Measurements from ENCODE around the gene CRISPLD2.
"Not testable (repeated sequence)": the region's sequence is repeated elsewhere in the genome, so short reads cannot be mapped to it uniquely, and the experiment has no call there.

CRISPLD2 gene

GRCh38 chr16:84843149-84844048 lies 23.6 kb downstream of the CRISPLD2 start:
- FAIRE-seq = no peak

DNA sequence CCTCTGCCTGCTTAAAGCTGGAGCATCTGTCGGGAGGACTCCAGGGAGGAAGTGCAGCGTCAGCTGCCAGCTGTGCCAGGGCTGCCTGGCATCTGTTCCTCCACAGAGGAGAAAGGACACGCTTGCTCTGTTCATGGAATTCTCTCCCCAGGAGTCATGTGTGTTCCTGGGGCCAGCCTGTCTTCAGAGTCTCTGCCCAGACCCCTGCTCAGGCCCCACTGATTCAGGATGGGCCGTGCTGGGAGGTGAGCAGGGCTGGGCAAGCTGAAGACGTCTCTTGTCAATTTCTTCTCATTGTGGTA lies 24.2 kb downstream of the CRISPLD2 start:
- no peak for FAIRE-seq

DNA sequence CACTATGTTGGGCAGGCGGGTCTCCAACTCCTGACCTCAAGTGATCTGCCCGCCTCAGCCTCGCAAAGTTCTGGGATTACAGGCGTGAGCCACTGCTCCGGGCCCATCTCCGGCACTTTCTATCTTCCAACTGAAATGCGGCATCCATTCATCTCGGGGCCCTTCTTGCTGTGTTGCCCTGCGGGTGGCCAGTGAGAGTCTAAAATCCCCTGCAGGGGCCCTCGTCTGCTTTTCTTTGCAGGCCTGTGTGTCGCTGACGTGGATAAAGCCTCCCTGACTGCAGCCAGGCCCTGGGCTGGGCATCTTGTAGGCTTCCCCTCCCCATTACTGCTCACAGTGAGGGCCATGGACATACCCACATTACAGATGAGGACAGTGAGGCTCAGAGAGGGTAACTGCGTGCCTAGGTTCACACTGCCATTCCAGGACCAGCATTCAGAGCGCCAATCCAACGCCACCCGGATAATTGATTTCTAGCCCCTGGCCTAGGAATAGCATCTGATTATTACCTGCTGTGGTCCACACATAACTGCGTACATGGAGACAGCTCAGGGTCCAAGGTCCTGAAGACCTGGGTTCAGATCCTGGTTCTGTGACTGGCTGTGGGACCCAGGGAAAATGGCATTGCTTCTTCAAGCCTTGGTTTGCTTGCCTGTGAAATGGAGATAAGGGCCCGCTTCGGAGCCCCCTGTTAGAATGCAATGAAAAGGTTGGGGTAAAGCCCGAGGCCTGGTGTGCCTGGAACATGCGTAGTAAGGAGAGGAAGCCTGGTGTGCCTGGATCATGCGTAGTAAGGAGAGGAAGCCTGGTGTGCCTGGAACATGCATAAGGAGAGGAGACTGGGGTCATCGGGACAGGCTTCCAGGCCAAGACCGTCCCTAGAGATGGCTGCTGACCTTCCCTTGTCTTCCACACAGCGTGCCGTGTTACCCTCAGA lies 25.0 kb downstream of the CRISPLD2 start:
- FAIRE-seq = no peak

DNA sequence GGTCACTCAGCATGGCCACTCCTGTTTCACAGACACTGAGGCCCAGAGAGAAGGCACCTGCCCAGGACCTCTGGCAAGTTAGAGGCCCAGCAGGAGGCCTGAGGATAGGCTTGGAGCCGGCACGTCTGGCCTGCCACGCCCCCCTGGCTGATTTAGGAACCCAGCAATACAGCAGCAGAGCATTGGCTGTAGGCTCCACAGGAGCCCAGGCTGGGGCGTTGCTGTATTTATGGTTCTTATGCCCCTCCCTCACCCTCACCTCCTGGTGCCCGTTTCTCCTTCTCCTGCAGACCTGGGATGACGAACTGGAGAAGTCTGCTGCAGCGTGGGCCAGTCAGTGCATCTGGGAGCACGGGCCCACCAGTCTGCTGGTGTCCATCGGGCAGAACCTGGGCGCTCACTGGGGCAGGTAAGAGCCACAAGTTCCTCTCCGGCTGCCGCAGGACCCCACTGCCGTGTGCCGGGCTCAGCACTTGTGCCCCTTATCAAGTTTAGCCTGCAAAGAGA lies 25.8 kb downstream of the CRISPLD2 start:
- no peak for FAIRE-seq

DNA sequence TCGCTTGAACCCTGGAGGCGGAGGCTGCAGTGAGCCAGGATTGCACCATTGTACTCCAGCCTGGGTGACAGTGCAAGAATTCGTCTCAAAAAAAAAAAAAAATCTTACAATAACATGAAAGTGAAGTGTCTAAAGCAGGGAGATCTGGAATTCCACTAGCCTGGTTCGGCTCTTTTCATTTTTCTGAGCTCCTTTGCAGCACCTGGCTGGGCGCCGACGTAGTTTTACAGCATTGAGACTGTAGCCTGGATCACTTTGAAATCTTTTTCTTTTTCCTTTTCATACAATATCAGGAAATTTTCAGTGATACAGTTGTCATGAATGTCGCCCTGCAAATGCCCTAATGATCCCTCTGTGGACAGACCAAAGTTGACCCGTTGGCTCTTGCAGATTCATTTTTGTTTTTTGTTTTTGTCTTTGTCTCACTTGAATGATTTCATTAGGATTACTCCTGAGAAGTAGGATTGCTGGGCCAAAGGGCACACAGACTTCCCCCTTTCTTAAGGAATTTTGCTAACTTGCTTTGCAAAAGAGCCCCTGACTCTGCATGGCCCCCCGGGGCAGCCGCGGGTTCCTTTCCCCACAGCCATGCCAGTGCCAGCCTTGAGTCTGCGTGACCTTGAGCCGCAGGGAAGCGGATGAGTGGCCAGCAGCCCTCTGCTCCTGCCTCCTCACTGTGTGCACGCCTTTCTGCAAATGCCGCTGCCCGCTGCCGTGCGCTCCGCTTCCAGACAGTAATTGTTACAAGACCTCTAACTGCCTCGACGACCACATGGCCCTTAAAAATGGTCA lies 28.0 kb downstream of the CRISPLD2 start:
- FAIRE-seq = no peak

- no peak for FAIRE-seq
Measured at GRCh38 chr16:84848986-84849634, 29.3 kb downstream of the CRISPLD2 start.

DNA sequence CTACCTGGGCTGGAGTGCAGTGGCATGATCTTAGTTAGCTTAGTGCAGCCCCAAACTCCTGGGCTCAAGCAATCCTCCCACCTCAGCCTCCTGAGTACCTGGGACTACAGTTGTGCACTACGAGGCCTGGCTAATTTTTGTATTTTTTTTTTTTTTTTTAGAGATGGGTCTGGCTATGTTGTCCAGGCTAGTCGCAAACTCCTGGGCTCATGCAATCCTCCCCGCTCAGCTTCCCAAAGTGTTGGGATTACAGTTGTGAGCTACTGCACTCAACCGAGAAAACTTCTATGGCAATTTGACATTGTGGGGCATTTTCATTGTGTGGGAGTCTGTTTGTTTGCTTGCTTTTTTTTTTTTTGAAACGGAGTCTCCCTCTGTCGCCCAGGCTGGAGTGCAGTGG lies 30.0 kb downstream of the CRISPLD2 start:
- no peak for FAIRE-seq

GRCh38 chr16:84850714-84851113 lies 30.9 kb downstream of the CRISPLD2 start:
- no peak for FAIRE-seq

DNA sequence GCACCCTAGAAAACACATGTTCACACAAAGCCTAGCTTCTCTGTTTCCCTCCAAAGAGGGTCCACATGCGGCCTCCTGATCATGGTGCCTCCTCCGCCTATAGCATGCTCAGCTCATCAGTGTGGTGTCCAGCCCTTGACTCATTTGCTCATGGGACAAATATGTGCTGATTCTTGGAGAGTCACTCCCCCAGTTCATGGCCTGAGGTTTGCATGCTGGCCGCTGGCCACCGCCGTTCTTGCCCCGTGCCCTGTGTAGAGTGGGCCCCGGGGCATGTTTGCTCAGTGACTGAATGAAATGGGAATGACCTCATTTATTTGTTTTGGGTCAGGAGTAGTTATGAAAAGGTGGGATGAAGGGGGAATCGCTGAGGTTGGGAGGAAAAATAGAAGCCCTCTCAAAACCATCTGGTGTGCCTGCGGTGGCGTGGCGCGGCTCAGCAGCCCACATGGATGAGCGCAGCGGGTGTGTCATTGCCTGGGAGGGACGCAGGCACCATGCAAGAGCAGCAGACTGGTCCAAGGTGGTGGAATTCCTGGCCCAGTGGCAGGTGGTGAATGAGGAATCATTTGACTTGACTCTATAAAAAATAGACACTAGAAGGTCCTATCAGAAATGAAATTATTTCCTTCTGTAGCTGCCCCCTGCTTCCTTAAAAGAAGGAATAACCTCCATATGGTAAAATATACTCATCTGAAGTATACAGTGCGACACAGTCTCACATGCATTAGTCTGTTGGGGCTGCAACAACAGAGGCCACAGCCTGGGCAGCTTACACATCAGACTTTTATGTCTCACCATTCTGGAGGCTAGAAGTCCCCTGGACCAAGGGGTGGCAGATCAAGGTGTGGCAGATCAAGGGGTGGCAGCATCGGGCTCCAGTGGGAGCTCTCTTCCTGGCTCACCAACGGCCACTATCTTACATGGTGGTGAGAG lies 31.7 kb downstream of the CRISPLD2 start:
- no peak for FAIRE-seq

DNA sequence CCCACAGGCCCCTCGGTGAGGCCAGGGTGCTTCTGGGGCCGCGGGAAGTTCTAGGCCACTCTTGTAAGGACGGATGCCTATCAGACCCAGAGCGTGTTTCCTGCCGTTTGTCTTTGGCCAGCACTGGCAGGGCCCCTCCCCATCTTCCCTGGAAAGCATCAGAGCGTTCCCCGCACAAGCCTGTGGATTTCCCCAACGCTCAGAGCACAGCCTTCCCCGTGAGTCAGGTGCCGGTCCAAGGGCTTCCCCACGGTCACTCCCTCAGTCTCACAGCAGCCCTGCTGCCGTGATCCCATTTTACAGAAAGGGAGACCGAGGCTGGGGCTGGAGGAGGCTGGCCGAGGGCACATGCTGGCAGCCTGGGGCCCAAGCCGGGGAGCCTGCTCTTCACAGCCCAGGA lies 33.7 kb downstream of the CRISPLD2 start:
- FAIRE-seq = no peak

DNA sequence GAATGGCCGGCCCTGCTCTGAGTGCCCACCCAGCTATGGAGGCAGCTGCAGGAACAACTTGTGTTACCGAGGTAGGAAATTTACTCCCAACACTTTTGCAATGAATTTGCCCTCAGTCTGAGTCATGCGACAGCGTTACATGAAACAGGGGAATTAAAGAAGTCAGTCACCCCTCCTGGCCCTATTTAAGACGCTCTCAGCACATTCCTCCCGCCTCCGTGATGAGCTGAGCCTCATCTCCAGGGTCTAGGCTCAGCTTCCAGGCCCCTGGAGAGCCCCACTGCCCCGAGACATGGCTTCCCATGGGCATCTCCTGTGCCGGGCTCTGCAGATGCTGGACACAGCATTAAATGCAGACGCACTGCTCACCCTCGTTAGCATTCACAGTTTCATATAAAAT lies 35.0 kb downstream of the CRISPLD2 start:
- FAIRE-seq = no peak

- not testable (repeated sequence) for FAIRE-seq
Measured at GRCh38 chr16:84855435-84856202, 35.8 kb downstream of the CRISPLD2 start.

GRCh38 chr16:84856203-84856581 lies 36.4 kb downstream of the CRISPLD2 start:
- not testable (repeated sequence) for FAIRE-seq

- not testable (repeated sequence) for FAIRE-seq
Measured at GRCh38 chr16:84856811-84857210, 37.0 kb downstream of the CRISPLD2 start.

- no peak for FAIRE-seq
Measured at GRCh38 chr16:84859681-84860080, 39.9 kb downstream of the CRISPLD2 start.

DNA sequence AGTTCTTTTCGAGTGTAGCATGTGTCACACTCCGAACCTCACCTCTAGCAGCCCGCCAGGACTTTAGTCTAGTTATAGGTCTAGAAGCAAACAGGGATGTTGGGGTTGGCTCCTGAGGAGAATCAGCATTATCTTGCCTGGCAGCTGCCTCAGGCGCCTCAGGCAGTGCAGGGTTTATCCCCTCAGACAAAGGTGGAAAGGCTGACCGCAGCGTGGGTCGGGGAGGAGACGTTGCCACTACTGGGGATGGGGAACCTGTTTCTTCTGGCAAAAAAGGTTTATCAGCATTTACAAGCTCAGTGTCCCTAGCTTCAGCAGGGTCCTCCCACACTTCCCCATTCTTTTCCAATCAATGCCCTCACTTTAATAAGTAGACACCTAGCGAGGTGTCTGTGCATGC lies 40.6 kb downstream of the CRISPLD2 start:
- FAIRE-seq = no peak

DNA sequence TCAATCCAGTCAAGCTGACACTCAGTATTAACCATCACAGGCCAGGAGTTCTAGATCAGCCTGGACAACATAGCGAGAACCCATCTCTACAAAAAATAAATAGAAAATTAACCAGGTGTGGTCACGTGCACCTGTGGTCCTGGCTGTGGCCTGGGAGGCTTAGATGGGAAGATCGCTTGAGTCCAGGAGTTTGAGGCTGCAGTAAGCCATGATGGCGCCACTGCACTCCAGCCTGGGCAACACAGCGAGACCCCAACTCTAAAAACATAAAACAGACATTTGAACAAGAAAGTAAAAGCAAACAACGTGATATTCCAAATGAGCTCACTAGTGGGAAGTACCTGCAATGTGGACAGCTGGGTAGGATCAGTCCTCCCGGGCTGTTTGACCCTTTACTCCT lies 41.9 kb downstream of the CRISPLD2 start:
- no peak for FAIRE-seq

GRCh38 chr16:84862804-84863480 lies 43.2 kb downstream of the CRISPLD2 start:
- FAIRE-seq = no peak

DNA sequence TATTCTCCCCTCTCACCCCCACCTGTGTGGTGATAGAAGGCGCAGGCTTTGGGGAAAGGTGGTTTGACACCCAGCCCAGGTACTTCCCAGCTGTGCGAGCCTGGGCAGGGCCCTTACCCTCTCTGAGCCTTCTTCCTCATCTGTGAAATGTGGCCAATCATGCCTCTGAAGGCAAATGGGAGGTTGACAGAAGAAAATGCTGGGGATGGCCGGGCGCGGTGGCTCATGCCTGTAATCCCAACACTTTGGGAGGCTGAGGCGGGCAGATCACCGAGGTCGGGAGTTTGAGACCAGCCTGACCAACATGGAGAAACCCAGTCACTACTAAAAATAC lies 43.7 kb downstream of the CRISPLD2 start:
- FAIRE-seq = no peak

Data from G401.6 (cell line).